Islet precursor cell (in vitro differentiated cells): ENCODE data around the gene C14orf180.
"Not testable (repeated sequence)": the region's sequence is repeated elsewhere in the genome, so short reads cannot be mapped to it uniquely, and the experiment has no call there.

Experiments used
- DNase-seq: peaks from one replicate; pipeline ENCODE4 v3.0.0-alpha.2; 2018

C14orf180 gene

GRCh38 chr14:104579939-104580338 lies 375 bp downstream of the C14orf180 start:
- not testable (repeated sequence) for DNase-seq

GRCh38 chr14:104580961-104581360 lies 1.4 kb downstream of the C14orf180 start:
- DNase-seq = no peak

GRCh38 chr14:104581521-104581920 lies 2.0 kb downstream of the C14orf180 start:
- no peak for DNase-seq

- DNase-seq = no peak
Observed at GRCh38 chr14:104582005-104582404, 2.4 kb downstream of the C14orf180 start.

- no peak for DNase-seq
Observed at GRCh38 chr14:104582662-104583061, 3.1 kb downstream of the C14orf180 start.

- DNase-seq = no peak
Observed at GRCh38 chr14:104583424-104584306, 4.1 kb downstream of the C14orf180 start.

GRCh38 chr14:104584557-104584956 lies 5.0 kb downstream of the C14orf180 start:
- no peak for DNase-seq

GRCh38 chr14:104585966-104586697 lies 6.6 kb downstream of the C14orf180 start:
- no peak for DNase-seq

GRCh38 chr14:104586832-104587620 lies 7.5 kb downstream of the C14orf180 start:
- no peak for DNase-seq

- no peak for DNase-seq
Observed at GRCh38 chr14:104587641-104588040, 8.1 kb downstream of the C14orf180 start.

GRCh38 chr14:104588066-104588857 lies 8.7 kb downstream of the C14orf180 start:
- no peak for DNase-seq

- no peak for DNase-seq
Observed at GRCh38 chr14:104589338-104590195, 10.0 kb downstream of the C14orf180 start.

- no peak for DNase-seq
Observed at GRCh38 chr14:104590240-104590965, 10.8 kb downstream of the C14orf180 start.

GRCh38 chr14:104591031-104591430 lies 11.5 kb downstream of the C14orf180 start:
- DNase-seq = no peak

- DNase-seq = no peak
Observed at GRCh38 chr14:104591506-104592291, 12.1 kb downstream of the C14orf180 start.

GRCh38 chr14:104592292-104592672 lies 12.7 kb downstream of the C14orf180 start:
- DNase-seq = no peak

GRCh38 chr14:104592785-104593184 lies 13.2 kb downstream of the C14orf180 start:
- no peak for DNase-seq

GRCh38 chr14:104593241-104593701 lies 13.7 kb downstream of the C14orf180 start:
- no peak for DNase-seq

- DNase-seq = no peak
Observed at GRCh38 chr14:104593710-104594136, 14.2 kb downstream of the C14orf180 start.
